HG03135 (cell line): Measurements from ENCODE around the gene ANTXR1.

Experiments used
- ATAC-seq: cut with Tn5 transposase; IDR thresholded peaks from one replicate; pipeline ENCODE4 v1.9.1; 2021; ENCODE audit warnings: mild to moderate bottlenecking, moderate library complexity; ENCODE audit not compliant: unreplicated experiment

The ANTXR1 gene

DNA sequence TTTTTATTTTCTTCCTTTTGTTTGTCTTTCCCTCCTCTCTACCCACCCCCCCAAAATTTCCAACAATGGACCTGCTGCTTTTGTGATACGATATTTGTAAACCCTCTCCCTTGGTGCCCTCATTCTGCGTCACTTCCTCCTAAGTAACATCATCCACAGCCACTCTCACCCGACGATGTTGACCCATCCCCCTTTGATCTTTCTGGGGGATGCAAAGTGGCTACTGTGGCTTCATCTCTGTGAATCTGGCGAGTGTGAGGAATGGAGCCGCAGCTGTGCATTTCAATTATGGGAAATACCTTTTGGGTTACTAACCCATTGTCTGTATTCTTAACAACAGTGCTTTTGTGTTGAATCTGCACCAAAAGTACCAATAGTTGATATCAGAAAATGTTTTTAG is 19.4 kb downstream of the ANTXR1 start:
- no peak for ATAC-seq

GRCh38 chr2:69033461-69034095 is 20.6 kb downstream of the ANTXR1 start:
- ATAC-seq = no peak

DNA sequence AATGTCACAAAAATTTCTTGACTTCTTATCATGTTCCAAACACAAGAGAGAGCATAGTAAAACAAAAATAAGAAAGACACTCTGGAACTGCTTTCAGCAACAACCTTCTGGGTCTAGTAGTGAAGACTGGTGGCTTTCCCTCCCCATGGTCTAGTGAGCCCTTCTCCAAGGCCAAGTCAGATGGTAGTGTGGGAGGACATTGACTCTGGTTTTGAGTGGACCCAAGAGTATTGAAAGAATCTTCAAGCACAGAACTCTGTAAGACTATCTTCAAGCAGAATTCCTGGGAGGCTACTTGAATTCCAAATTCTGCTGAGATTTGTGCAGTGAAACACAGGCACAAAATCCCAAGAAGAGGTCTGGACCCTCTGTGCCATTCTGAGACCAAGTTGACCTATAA is 21.1 kb downstream of the ANTXR1 start:
- ATAC-seq = no peak

DNA sequence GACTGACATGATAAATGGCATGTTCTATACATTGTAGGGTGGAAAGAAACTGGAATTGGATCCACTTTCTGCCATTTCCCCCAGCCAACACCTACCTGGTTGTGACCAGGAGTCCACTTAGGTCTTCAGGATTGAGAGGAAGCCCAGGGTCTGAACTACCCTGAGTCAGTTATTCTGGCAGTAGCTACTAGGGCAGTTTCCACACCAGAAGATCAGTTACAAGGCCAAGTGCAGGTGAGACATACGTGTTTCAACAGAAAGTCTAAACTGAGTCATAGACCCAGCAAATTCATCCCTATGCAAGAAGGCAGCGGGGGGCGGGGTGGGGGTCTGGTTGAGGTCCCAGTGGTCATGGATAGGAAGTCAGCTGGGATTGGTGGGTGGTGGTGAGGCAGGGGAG is 21.9 kb downstream of the ANTXR1 start:
- no peak for ATAC-seq

DNA sequence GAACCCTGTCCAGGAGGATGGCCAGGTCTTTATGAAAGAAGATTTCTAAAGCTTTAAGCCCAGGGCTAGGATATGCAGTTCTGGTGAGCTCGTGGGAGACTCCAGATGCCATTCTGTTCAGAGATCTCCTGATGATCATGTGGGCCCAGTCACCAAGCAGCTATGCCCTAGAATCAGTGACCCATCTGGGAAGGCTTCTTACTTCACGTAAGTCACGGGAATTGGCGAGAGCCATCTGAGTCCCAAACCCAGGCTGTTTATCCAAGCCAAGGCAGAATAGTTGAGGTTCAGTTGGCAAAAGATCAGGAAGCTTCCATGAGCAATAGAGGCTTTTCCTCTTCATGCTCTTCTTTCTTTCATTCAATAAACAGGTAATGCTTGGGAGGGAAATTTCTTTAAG is 23.9 kb downstream of the ANTXR1 start:
- ATAC-seq = no peak

GRCh38 chr2:69041214-69041613 is 28.2 kb downstream of the ANTXR1 start:
- no peak for ATAC-seq

DNA sequence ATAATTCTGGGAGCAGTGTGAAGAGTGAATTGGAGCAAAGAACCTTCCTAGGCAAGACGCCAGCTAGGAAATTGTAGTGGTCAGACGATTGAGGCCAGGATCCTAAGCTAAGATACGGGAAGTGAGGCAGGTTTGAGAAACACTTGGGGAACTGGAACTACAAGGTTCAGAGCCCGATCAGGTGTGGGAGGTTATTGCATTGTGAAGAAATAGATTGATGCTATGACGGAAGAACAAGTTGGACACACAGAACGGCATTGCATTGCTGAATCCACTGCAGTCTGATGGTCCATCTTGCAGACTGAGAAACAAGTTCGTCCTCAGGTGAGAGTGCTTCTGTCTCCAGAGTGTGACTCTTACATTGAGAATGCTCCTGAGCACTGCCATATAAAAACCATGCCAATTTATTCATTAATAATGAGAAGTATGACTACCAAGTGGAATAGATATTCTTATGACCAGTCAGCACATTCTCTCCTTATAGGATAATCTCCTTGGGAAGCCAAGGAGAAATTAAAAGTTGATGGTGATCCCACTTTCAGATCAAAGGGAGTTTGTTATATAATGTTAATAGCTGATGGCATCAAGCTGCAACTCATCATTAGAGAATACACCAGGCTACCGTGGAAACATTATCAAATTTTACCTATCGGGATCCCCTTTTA is 30.9 kb downstream of the ANTXR1 start:
- ATAC-seq = no peak

DNA sequence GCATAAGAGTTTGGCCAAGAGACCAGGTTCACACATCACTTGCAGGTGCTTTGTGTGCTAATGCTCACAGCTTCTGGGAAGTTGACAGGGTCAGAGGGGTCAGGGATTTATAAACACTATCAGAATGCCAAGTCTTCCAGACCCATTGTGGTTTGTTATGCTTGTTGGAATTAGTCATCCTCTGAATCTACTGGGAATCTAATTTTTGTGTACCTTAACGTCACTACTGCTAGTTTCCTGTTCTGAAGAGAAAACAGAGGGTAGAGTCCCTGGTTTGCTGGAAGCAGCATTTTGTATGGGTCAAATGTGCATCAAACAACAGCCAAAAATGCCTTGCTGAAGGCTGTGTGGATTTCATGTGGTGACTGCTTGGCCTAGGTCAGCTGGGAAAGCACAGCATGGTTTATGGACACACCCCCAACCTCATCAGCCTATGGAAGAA is 33.3 kb downstream of the ANTXR1 start:
- ATAC-seq = no peak

- no peak for ATAC-seq
These were observed 34.7 kb downstream of the ANTXR1 start for GRCh38 chr2:69047625-69048145.

GRCh38 chr2:69050802-69051201 is 37.8 kb downstream of the ANTXR1 start:
- no peak for ATAC-seq

GRCh38 chr2:69053416-69053965 is 40.5 kb downstream of the ANTXR1 start:
- no peak for ATAC-seq

GRCh38 chr2:69054431-69054830 is 41.5 kb downstream of the ANTXR1 start:
- no peak for ATAC-seq

GRCh38 chr2:69055688-69056470 is 42.9 kb downstream of the ANTXR1 start:
- no peak for ATAC-seq

DNA sequence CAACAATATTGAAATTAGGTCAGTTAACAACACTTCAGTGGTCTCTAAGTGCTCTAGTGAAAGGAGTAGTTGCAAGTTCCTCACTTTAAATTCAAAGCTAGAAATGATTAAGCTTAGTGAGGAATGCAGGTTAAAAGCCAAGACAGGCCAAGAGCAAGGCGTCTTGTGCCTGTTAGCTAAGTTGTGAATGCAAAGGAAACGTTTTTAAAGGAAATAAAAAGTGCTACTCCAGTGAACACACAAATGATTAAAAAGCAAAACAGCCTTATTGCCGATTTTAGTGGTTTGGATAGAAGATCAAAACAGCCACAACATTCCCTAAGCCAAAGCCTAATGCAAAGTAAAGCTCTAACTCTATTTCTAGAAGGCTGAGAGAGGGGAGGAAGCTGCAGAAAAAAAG is 44.7 kb downstream of the ANTXR1 start:
- ATAC-seq = no peak

DNA sequence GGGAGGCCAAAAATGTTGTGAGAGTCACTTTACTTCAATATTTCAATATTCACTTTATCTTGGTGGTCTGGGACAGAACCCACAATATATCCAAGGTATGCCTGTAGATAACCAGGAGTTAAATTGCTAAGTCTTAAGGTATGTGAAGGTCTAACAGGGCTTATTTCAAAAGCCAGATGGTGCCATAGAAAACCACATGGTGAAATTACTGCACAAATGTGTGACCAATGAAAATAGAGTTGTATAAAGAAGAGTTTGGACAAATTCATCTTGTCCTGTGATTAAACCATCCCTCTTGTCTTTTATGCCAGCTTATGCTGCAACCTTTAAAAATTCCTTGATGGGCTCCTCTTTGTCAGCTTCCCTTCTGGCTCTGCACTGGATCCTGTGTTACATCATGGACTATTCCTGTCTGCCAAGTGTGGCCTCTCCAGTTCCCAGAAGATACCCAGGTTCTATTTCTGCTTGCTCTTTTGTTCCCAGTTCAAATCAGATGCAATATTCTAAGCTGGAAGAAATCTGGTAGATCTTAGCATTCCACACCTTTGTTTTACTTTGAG is 46.8 kb downstream of the ANTXR1 start:
- ATAC-seq = no peak

DNA sequence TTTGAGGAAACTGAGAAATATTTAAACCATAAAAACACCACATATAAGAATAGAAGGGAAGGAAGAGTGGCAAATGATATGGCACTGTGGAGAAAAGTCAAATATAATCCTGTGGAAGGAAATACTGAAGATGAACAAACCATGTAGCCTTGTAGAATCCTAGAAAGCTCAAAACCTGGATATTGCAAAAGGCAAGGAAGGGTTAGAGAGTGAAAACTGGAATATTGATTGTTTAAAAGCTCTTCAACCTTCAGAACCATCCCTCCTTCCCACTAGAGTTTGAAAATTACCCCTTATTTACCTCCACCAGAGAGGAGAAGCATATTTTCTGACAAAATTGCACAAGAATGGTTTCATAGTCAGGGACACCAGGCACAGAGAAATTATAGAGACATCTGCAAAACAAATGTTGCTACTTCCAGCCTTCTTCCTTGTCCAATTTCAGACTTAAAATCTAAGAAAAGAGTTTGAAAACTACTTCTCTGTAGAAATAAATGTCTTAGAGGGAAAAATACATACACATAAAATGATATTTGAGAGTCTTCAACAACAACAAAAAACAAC is 48.0 kb downstream of the ANTXR1 start:
- ATAC-seq = no peak

DNA sequence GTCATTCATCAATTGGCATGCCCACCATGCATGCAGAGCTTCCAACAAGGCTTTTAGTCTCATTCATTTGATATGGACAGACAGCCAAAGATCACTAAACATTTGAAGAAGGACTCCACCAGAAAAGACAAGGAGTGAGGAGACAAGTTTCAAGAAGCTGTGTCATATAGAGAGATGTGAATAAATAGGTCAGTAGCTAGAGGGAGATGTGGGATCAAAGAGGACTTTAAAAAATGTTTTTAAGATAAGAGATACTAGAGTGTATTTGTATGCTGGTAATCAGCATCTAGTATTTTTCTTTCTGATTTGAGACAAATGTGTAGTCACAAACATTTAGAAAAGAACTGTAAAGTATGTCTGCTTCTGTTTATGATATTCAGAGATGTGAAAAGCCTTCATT is 48.5 kb downstream of the ANTXR1 start:
- ATAC-seq = no peak

DNA sequence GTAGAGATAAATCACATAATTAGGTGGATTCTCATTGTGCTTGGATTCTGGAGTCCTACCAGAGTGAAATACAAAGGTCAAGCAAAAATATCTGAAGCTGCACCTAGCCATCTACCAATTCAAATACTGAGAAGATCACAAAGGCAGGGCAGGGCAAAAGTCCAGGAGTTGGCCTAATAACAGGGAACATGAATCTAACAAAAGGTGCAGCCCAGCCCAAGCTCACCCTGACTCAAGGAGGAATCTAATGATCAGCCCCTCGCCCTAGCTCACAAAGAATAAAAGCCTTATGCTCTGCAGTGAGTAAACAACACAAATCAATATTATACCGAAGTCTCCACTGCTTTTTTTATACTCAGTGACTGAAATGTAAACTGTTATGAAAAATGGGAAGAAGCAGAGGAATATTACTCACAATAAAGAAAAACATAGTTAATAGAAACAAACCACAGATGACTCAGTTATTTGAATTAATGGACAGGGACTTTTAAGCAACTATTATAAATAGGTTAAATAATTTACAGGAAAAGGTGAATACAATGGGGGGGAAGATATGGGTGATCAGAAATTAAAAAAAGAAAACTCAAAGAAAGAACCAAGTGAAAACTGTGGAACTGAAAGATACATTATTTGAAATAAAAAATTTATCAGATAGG is 49.5 kb downstream of the ANTXR1 start:
- no peak for ATAC-seq

- no peak for ATAC-seq
These were observed 52.9 kb downstream of the ANTXR1 start for GRCh38 chr2:69065735-69066336.
